ENCODE measurements around the gene ASCL3.

- TF ChIP-seq EZH2phosphoT487 (IDR thresholded peaks at IDR 0.05; ENCODE audit: insufficient read depth, low read depth): no peak
- no peak for TF ChIP-seq EZH2 (IDR thresholded peaks at IDR 0.05; ENCODE audit: insufficient read depth, poor library complexity, severe bottlenecking)
Measured at GRCh38 chr11:8987446-8987845, 44.6 kb upstream of the ASCL3 start.

Data from GM23248 (cell line).